HepG2 (cell line): Measurements from ENCODE around the gene RIMBP2. TPM values are rescaled to one million over a fixed set of nuclear protein-coding genes. Genes with fewer than 3 reads are reported as not detected.

Source experiments
- AGO2 ChIP-seq: fragments of 200-400 bp; formaldehyde crosslinking; optimal IDR thresholded peaks from 2 replicates; pipeline ENCODE3; 2017; ENCODE audit warnings: mild to moderate bottlenecking, low read depth, low read length, moderate library complexity
- CEBPB ChIP-seq: IDR thresholded peaks from 2 replicates; pipeline ENCODE4 v1.6.1; 2011; ENCODE audit warnings: low read depth, low read length, improper control_type of control experiment, borderline replicate concordance
- NFE2 ChIP-seq: sonication (generic); formaldehyde crosslinking; IDR thresholded peaks from 2 replicates; pipeline ENCODE4 v1.4.0; 2020; ENCODE audit warnings: missing genetic modification reagents
- ZFP36L1 ChIP-seq: sonication (generic); formaldehyde crosslinking; IDR thresholded peaks from 2 replicates; pipeline ENCODE4 v1.8.0; 2022; ENCODE audit warnings: mild to moderate bottlenecking, missing genetic modification reagents, moderate library complexity
- ZNF839 ChIP-seq: sonication (generic); formaldehyde crosslinking; IDR thresholded peaks from 2 replicates; pipeline ENCODE4 v1.4.0; 2020; ENCODE audit warnings: missing genetic modification reagents, mild to moderate bottlenecking, borderline replicate concordance
- ZSCAN22 ChIP-seq: sonication (generic); formaldehyde crosslinking; IDR thresholded peaks from 2 replicates; pipeline ENCODE4 v1.4.0; 2020; ENCODE audit warnings: mild to moderate bottlenecking, missing genetic modification reagents
- polyA plus RNA-seq, 8 experiments: library from polyadenylated mRNA; depleted of rRNA in 3 of 8; stranded (reverse) in 7 of 8; unstranded in 1 of 8; fragments of >200 nt; fragmentation: Illumina TruSeq in 4 of 8; extraction: Trizol in 4 of 8; gene quantifications; 2 replicates each; pipeline versions ENCODE4 v1.2.1 to v1.2.3, GENCODE V29; 2011 to 2016; ENCODE audit warnings: low read depth in 4 of 8, missing spikeins in 1 of 8, mixed read lengths in 1 of 8; ENCODE audit not compliant: insufficient read depth in 1 of 8
- total RNA-seq, 5 experiments: library from RNA; depleted of rRNA; stranded (reverse); fragments of >200 nt; fragmentation: Illumina TruSeq; extraction: Trizol; gene quantifications; 2 replicates each; pipeline ENCODE4 v1.2.3, GENCODE V29; 2016; ENCODE audit warnings: low read depth in 1 of 5
- TF ChIP-seq, protein P1 (sequence below): sonication (generic); formaldehyde crosslinking; IDR thresholded peaks from 2 replicates; pipeline ENCODE4 v1.5.0; 2020; ENCODE audit warnings: mild to moderate bottlenecking, missing genetic modification reagents, borderline replicate concordance
- TF ChIP-seq, protein P2 (sequence below): sonication (generic); formaldehyde crosslinking; IDR thresholded peaks from 2 replicates; pipeline ENCODE4 v1.4.0; 2020; ENCODE audit warnings: mild to moderate bottlenecking, missing genetic modification reagents

The RIMBP2 gene
- total and polyA plus RNA-seq, 2 of the 13 experiments (the other 11 are each of a cell fraction or from before 2014, with no cell fraction given): 0.03 TPM; not detected in 1

DNA sequence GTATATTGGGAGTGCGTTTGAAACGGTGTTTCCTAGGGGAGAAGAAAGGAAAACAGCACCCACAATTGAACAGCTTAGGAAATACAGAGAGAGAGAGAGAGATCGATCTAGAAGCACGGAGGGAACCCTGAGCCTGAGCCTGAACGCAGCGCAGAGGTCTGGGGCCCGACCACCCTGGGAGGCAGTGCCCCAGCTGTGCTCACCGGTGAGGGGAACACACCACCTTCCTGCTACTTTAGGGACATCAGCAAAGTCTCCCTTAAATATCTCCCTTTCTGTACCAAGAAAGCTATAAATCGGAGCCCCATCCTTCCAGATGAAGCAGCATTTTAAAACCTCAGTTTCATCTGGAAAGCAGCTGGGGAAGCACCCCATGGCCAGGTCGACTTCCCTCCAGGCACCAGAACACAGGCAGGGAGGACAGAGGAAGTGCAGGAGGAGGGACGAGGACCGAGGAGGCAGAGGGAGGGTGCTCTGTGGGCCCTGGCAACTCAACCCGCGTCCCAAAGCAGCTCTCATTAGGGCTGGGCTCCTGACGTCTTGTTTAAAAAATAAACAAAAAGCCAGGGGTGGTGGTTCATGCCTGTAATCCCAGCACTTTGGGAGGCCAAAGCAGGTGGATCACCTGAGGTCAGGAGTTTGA, 12.2 kb downstream of the RIMBP2 start (continued):
- TF ChIP-seq, protein P1, sequence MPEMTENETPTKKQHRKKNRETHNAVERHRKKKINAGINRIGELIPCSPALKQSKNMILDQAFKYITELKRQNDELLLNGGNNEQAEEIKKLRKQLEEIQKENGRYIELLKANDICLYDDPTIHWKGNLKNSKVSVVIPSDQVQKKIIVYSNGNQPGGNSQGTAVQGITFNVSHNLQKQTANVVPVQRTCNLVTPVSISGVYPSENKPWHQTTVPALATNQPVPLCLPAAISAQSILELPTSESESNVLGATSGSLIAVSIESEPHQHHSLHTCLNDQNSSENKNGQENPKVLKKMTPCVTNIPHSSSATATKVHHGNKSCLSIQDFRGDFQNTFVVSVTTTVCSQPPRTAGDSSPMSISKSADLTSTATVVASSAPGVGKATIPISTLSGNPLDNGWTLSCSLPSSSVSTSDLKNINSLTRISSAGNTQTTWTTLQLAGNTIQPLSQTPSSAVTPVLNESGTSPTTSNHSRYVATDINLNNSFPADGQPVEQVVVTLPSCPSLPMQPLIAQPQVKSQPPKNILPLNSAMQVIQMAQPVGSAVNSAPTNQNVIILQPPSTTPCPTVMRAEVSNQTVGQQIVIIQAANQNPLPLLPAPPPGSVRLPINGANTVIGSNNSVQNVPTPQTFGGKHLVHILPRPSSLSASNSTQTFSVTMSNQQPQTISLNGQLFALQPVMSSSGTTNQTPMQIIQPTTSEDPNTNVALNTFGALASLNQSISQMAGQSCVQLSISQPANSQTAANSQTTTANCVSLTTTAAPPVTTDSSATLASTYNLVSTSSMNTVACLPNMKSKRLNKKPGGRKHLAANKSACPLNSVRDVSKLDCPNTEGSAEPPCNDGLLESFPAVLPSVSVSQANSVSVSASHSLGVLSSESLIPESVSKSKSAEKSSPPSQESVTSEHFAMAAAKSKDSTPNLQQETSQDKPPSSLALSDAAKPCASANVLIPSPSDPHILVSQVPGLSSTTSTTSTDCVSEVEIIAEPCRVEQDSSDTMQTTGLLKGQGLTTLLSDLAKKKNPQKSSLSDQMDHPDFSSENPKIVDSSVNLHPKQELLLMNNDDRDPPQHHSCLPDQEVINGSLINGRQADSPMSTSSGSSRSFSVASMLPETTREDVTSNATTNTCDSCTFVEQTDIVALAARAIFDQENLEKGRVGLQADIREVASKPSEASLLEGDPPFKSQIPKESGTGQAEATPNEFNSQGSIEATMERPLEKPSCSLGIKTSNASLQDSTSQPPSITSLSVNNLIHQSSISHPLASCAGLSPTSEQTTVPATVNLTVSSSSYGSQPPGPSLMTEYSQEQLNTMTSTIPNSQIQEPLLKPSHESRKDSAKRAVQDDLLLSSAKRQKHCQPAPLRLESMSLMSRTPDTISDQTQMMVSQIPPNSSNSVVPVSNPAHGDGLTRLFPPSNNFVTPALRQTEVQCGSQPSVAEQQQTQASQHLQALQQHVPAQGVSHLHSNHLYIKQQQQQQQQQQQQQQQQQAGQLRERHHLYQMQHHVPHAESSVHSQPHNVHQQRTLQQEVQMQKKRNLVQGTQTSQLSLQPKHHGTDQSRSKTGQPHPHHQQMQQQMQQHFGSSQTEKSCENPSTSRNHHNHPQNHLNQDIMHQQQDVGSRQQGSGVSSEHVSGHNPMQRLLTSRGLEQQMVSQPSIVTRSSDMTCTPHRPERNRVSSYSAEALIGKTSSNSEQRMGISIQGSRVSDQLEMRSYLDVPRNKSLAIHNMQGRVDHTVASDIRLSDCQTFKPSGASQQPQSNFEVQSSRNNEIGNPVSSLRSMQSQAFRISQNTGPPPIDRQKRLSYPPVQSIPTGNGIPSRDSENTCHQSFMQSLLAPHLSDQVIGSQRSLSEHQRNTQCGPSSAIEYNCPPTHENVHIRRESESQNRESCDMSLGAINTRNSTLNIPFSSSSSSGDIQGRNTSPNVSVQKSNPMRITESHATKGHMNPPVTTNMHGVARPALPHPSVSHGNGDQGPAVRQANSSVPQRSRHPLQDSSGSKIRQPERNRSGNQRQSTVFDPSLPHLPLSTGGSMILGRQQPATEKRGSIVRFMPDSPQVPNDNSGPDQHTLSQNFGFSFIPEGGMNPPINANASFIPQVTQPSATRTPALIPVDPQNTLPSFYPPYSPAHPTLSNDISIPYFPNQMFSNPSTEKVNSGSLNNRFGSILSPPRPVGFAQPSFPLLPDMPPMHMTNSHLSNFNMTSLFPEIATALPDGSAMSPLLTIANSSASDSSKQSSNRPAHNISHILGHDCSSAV (CRISPR knock-in tag): no peak
- no peak for TF ChIP-seq CEBPB
- TF ChIP-seq, protein P2, sequence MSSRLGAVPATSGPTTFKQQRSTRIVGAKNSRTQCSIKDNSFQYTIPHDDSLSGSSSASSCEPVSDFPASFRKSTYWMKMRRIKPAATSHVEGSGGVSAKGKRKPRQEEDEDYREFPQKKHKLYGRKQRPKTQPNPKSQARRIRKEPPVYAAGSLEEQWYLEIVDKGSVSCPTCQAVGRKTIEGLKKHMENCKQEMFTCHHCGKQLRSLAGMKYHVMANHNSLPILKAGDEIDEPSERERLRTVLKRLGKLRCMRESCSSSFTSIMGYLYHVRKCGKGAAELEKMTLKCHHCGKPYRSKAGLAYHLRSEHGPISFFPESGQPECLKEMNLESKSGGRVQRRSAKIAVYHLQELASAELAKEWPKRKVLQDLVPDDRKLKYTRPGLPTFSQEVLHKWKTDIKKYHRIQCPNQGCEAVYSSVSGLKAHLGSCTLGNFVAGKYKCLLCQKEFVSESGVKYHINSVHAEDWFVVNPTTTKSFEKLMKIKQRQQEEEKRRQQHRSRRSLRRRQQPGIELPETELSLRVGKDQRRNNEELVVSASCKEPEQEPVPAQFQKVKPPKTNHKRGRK: no peak
- TF ChIP-seq AGO2: no peak
- TF ChIP-seq ZSCAN22 (CRISPR knock-in tag): no peak
- TF ChIP-seq ZFP36L1 (CRISPR knock-in tag): no peak
- TF ChIP-seq ZNF839 (CRISPR knock-in tag): no peak
- no peak for TF ChIP-seq NFE2 (CRISPR knock-in tag)
